MG63 (cell line): ENCODE results near the gene CLMP. TPM values are rescaled to one million over a fixed set of nuclear protein-coding genes. Genes with fewer than 3 reads are reported as not detected.
"Not testable (repeated sequence)": the region's sequence is repeated elsewhere in the genome, so short reads cannot be mapped to it uniquely, and the experiment has no call there.

Source experiments
- DNase-seq: peaks from one replicate; pipeline ENCODE4 v3.0.0-alpha.2; 2020
- H3K27me3 ChIP-seq: fragments of 250-450 bp; sonication (Bioruptor Pico); 2 replicates; pipeline ENCODE4 v1.5.1; 2020; ENCODE audit warnings: mild to moderate bottlenecking, moderate library complexity
- H3K36me3 ChIP-seq: fragments of 250-450 bp; sonication (Bioruptor Pico); 2 replicates; pipeline ENCODE4 v1.5.1; 2020; ENCODE audit warnings: mild to moderate bottlenecking, moderate library complexity
- H3K4me3 ChIP-seq: fragments of 250-450 bp; sonication (Bioruptor Pico); 2 replicates; pipeline ENCODE4 v1.5.1; 2020; ENCODE audit warnings: mild to moderate bottlenecking, moderate library complexity
- H3K9me3 ChIP-seq: fragments of 250-450 bp; sonication (Bioruptor Pico); 2 replicates; pipeline ENCODE4 v1.5.1; 2020; ENCODE audit warnings: mild to moderate bottlenecking, moderate library complexity
- total RNA-seq: library from RNA; depleted of rRNA; stranded (reverse); fragments of >200 nt; shearing (Covaris generic); gene quantifications from 2 replicates; pipeline ENCODE4 v1.2.3, GENCODE V29; 2014; ENCODE audit warnings: low replicate concordance

Gene CLMP
- total RNA-seq, 1 experiment from 2014 or later: 109 TPM

DNA sequence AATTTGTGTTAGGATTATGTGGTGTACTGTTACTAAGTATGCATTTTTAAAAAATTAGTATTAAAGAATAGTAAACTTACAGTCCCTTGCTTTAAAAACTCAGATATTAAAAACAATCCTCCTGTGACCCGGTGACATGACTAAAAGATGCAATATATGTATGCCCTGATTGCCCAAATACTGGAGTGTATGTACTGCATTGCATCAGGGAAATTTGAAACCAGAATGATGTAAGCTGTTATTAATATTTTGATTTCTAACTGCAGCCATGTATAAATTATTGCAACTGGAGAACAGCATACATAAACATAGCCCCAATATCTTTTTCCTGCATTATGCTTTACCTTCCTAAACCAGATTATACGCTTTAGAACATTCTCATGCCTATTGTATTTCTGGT, 129.4 kb downstream of the CLMP start:
- no peak for DNase-seq
- no peaks in the 10 kb centered on the region for H3K27me3 ChIP-seq
- H3K36me3 ChIP-seq: peaks cover 38% of the 10 kb centered on the region
- H3K4me3 ChIP-seq: no peak overlapping the region
- H3K9me3 ChIP-seq: peaks cover under 1% of the 10 kb centered on the region

DNA sequence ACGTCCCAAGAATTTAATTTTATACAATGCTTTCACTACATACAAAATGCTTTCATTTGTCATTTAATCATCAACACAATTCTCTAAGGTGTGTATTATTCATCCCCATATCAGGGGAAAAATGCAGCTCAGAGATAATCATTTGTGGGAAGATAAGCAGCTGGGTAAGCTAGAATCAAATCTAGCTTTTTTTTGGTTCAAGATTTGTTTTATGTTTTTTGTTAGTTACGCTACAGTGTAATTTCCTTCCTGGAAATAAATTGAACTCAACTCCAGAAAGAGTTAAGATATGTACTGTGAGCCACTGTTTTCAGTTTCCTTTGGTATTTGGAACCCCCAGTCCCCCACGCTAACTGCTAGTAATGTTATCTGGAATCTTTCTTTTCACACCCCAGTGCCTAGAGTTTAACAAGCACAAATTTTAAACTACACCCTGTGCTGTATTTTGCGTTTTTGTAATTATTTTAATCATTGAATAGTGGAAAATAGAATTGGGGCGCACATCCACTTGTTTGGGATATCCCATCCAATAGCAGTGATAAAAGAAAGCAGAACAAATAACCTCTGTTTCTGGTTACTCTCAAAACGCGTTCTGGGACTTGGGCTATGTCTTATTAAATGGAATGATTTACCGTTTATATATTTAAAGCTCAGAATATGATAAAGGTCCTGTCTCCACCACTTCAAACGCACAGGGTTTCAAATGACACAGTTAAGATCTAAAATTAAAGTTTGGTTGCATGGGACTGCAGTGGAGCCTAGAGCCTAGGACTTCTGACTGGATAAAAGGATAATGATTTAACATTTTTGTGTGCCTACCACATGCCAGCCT, 131.0 kb downstream of the CLMP start:
- peaks cover 1% of the 10 kb centered on the region for H3K9me3 ChIP-seq
- H3K27me3 ChIP-seq: no peaks in the 10 kb centered on the region
- peak overlapping the region; percentile 99 for H3K4me3 ChIP-seq
- peaks cover 38% of the 10 kb centered on the region for H3K36me3 ChIP-seq
- DNase-seq: no peak

DNA sequence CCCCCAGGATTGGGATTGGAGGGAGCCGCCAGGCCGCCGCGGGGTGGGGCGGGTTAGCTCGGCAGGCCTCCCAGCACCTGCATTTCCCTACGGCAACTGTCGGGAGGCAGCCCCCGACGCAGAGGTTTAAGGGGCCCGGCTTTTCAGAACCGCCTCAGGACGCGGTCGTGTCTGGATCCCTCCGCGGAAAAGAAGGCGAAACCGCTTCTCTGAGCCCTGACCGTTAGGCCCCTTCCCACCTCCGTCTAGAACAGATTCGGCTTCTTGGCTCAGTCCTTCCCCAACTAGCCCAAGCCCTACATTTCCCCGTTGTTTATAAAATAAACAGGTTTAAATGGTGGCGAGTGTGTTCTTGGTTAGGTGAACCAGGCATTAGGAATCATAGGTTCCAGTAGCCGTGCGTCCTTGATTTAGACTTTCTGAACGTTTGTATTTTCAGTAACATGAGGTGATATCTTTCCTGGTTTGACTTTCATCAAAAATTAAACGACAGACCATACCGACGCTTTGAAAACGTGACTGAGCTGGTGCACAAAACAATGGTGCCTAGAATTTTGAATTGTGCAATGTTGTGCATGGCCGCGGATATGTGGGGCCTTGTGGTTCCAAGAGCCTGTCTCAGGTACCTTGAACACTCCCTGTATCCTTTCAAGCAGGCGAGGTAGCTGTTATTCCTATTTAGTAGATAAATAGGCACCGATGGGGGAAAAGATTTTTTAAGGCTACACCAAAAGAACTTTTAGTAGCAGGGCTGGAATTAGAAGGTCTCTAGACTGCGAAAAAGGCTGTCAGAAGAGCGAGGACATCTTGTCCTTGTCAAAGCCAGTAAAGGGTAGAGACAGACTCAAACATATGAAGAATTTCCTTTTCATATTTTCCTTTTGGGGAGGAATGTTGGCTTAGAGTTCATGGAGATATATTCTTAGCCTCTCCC, 131.9 kb downstream of the CLMP start:
- peak; percentile 69 for DNase-seq
- Histone ChIP-seq H3K4me3 (peak overlapping the region; percentile 99), H3K9me3 (peaks cover 1% of the 10 kb centered on the region), H3K36me3 (peaks cover 40% of the 10 kb centered on the region), H3K27me3 (no peaks in the 10 kb centered on the region)

- DNase-seq: peak; percentile 99
- H3K27me3 ChIP-seq: no peaks in the 10 kb centered on the region
- peak overlapping the region; percentile 99 for H3K4me3 ChIP-seq
- H3K36me3 ChIP-seq: peaks cover 46% of the 10 kb centered on the region
- H3K9me3 ChIP-seq: peaks cover 1% of the 10 kb centered on the region
Observed at GRCh38 chr11:123062158-123062891, 132.7 kb downstream of the CLMP start.

DNA sequence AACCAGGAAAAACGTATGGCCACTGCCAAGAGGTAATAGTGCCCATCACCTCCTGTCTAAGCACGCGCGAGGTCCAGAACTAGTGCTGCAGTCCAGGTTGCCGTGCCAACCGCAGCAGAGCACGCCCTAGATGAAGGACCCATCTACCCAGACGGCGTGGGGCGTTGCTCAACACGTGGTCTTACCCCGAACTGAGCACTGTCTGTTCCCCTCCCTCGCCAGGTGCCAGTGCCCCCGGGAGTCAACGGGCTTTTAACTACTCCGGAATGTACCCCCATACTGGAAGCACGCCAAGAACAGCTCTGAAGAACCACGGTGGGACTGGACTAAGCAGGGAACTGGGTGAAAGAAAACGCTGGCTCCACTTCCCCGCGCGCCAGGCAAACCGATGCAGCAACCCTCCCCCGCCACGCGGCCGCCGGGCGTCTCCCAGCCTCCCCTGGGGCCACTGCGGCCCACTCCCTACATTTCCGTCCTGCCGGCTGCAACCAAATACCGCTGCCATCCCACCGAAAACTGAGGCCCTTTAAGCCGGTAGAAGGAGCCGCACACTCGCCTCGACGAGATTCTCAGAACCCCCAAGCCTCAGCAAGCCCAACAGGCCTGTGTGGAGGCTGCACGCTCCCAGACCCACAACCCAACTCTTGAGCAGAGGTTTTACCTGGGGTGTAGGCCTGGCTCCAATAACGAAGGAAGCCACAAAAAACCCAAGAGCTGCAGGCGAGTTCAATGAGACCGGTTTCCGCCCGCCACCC, 133.5 kb downstream of the CLMP start, which contains the start of gene HSPA8:
Gene HSPA8, minus strand, starts transcription at position 734 of the 755 bp plus-strand sequence. CDS start 812 bp downstream, outside the sequence.
- Histone ChIP-seq H3K4me3 (peak within 1 kb of the TSS; percentile 99), H3K9me3 (peaks cover 1% of the 10 kb centered on the region), H3K27me3 (no peaks in the 10 kb centered on the region; the same call in 1 of the 2 replicates), H3K36me3 (peaks cover 53% of the 10 kb centered on the region)
- peak; percentile 93 for DNase-seq

- Histone ChIP-seq H3K36me3 (peaks cover 65% of the 10 kb centered on the region), H3K9me3 (peaks cover 1% of the 10 kb centered on the region), H3K4me3 (peak overlapping the region; percentile 99), H3K27me3 (no peaks in the 10 kb centered on the region; the same call in 1 of the 2 replicates)
- no peak for DNase-seq
Observed at GRCh38 chr11:123060277-123061000, 134.6 kb downstream of the CLMP start.

GRCh38 chr11:123059041-123059920, 135.8 kb downstream of the CLMP start:
- not testable (repeated sequence) for H3K9me3 ChIP-seq, H3K27me3 ChIP-seq, DNase-seq
- H3K4me3 ChIP-seq: peak overlapping the region; percentile 99
- H3K36me3 ChIP-seq: peaks cover 75% of the 10 kb centered on the region

DNA sequence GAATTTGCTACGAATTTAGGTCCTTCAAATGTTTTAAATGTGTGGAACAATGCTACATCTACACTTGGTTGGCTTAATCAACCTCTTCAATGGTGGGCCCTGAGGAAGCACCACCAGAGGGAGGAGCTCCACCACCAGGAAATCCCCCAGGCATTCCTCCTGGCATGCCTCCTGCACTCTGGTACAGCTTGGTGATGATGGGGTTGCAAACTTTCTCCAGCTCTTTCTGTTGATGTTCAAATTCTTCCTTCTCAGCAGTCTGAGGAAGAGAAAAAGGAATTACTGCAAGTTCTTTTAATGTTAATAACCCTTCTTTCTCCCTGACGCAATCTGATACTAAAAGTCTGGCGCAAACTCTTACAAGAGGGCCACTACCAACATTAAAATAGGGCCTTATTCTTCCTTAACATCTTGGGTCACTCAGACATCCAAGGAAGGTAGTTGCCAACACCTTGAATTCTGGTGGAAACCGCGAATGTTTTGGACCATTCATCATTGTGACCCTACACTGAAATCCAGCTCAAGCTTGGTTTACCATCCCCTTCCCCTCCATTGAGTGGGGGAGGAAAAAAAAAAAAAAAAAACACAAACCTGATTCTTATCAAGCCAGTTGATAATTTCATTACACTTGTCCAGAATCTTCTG, 137.3 kb downstream of the CLMP start:
- Histone ChIP-seq H3K27me3 (no peaks in the 10 kb centered on the region; the same call in 1 of the 2 replicates), H3K36me3 (peaks cover 85% of the 10 kb centered on the region), H3K4me3 (peak overlapping the region; percentile 99), H3K9me3 (peaks cover 1% of the 10 kb centered on the region)
- DNase-seq: no peak

GRCh38 chr11:123056835-123057491, 138.1 kb downstream of the CLMP start:
- Histone ChIP-seq H3K36me3 (peaks cover 85% of the 10 kb centered on the region), H3K4me3 (peak overlapping the region; percentile 99), H3K27me3 (no peaks in the 10 kb centered on the region; the same call in 1 of the 2 replicates), H3K9me3 (peaks cover 1% of the 10 kb centered on the region)
- DNase-seq: no peak

DNA sequence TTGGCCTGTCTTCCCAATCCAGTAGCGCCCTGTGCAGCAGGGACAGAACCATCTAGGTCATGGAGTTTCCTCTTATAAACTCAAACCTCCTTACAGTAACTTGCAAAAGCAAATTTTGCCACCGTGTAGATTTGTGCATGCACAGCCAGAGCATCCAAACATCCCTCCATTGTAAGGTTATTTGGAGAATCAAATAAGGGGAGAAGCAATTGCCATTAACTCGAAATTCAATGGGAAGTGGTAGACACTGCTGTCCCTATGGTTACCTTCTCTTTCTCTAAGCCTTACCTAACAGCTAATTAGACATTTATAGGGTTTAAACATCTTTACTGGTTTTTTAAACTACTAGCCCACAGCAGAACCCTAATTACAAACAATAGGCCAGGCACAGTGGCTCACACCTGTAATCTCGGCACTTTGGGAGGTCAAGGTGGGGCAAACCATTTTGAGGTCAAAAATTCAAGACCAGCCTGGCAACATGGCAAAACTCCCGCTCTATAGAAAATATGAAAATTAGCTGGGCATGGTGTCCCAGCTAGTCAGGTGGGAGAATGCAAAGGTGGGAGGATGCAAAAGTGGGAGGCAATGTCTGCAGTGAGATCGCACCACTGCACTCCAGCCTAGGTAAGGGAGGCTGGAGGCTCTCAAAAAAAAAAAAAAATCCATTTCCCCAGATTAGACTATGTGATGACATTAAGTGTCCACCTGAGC, 139.7 kb downstream of the CLMP start:
- Histone ChIP-seq H3K9me3 (no peaks in the 10 kb centered on the region; the same call in 1 of the 2 replicates), H3K4me3 (no peak overlapping the region), H3K36me3 (peaks cover 69% of the 10 kb centered on the region), H3K27me3 (no peaks in the 10 kb centered on the region; the same call in 1 of the 2 replicates)
- no peak for DNase-seq

DNA sequence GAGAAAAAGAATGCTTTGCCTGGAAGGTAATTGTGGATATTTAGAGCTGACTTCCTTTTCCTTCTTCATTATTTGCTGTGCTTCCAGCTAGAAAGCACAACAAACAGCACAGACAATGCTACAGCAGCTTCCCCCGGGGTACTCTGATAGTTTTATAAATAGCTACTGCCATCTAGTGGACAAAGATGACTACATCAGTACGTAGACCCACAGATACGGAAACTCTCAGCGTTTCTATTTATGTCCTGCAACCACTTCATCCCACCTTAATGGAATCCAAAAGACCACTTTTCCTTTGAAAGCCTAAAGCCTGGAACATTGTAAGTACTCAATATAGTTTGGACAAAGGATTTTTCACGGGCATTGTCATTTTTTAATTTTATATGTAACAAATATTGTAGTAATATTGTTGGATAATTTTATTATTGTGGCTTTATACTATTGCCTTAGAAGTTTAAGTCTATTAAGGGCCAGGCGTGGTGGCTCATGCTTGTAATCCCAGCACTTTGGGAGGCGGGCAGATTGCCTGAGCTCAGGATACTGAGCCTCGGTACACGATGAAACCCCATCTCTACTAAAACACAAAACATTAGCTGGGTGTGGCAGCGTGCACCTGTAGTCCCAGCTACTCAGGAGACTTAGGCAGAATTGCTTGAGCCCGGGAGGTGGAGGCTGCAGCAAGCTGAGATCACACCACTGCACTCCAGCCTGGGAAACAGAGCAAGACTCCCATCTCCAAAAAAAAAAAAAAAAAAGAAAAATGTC, 140.6 kb downstream of the CLMP start:
- H3K4me3 ChIP-seq: no peak overlapping the region
- H3K9me3 ChIP-seq: no peaks in the 10 kb centered on the region; the same call in 1 of the 2 replicates
- peaks cover 61% of the 10 kb centered on the region for H3K36me3 ChIP-seq
- H3K27me3 ChIP-seq: no peaks in the 10 kb centered on the region; the same call in 1 of the 2 replicates
- no peak for DNase-seq
